Mammary epithelial cell (primary cell): Measurements from ENCODE around the gene HTR1E.

Source experiments
- EZH2 ChIP-seq: IDR thresholded peaks from 2 replicates; pipeline ENCODE4 v1.6.1; 2012; ENCODE audit warnings: low read length, inconsistent platforms, borderline replicate concordance
- TF ChIP-seq, protein P1 (sequence below), 2 donors: IDR thresholded peaks in 1 of 2; conservative IDR thresholded peaks in 1 of 2; 2 replicates each; pipeline ENCODE4 v1.5.1; 2011 to 2012; ENCODE audit warnings: inconsistent platforms in 2 of 2, low read length in 2 of 2, mild to moderate bottlenecking in 2 of 2, control low read depth in 1 of 2, low read depth in 1 of 2; ENCODE audit not compliant: insufficient read depth in 1 of 2; ENCODE audit errors: extremely low read depth in 1 of 2

DNA sequence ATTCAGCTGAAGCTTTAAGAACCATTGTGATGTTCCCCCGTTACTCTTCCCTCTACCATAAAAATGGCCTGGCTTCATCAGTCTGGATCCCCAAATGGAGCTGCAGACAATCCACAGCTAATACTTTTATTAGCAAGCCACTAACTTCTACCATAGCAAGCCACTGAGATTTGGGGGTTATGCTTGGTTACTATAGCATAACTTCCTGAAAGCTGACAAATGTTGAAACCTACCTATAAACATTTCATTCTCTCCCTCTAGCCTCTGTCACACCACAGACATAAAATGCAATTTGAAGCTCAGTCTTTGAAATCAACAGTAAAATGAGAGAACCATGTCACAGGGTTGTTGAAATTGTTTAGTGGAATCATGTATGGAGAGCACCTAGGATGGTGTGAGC, 3.0 kb upstream of the HTR1E start:
- TF ChIP-seq, protein P1, sequence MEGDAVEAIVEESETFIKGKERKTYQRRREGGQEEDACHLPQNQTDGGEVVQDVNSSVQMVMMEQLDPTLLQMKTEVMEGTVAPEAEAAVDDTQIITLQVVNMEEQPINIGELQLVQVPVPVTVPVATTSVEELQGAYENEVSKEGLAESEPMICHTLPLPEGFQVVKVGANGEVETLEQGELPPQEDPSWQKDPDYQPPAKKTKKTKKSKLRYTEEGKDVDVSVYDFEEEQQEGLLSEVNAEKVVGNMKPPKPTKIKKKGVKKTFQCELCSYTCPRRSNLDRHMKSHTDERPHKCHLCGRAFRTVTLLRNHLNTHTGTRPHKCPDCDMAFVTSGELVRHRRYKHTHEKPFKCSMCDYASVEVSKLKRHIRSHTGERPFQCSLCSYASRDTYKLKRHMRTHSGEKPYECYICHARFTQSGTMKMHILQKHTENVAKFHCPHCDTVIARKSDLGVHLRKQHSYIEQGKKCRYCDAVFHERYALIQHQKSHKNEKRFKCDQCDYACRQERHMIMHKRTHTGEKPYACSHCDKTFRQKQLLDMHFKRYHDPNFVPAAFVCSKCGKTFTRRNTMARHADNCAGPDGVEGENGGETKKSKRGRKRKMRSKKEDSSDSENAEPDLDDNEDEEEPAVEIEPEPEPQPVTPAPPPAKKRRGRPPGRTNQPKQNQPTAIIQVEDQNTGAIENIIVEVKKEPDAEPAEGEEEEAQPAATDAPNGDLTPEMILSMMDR (conservative IDR thresholded peaks at IDR 0.05 in 1 of 2, IDR thresholded peaks at IDR 0.05 in 1 of 2; ENCODE audit: extremely low read depth in 1 of 2, insufficient read depth in 1 of 2, low read depth in 1 of 2, low read length in 2 of 2) = no peak
- TF ChIP-seq EZH2 = no peak
